Middle frontal gyrus (tissue), 1 donor: ENCODE measurements around the gene TOP2A.
A peak's percentile ranks its signal among the peaks of the same experiment; 100 is the strongest.

Experiments
- DNase-seq: peaks from one replicate; pipeline ENCODE4 v3.0.0-alpha.2; 2015; ENCODE audit warnings: low spot score; ENCODE audit errors: extremely low spot score

The TOP2A gene

GRCh38 chr17:40453881-40454612 is 36.4 kb upstream of the TOP2A start:
- no peak for DNase-seq

DNA sequence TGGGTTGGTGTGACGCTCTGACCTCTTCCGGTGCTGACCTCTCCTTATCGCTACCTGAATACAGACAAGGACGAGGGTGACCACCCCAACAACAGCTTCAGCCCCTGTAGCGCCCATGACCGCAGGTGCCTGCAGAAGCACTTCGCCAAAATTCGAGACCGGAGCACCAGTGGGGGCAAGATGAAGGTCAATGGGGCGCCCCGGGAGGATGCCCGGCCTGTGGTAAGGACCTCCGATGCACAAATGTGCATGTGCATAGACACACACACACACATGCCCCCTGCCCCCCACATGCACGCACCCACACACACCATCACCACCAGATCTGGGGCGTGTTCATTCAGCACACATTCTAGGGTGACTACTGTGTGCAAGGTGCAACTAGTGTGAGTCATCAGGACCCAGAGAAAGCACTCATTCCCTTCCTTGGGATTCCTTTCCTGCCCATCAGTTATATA is 35.3 kb upstream of the TOP2A start:
- DNase-seq: no peak

- no peak for DNase-seq
Measured at GRCh38 chr17:40452216-40452787, 34.6 kb upstream of the TOP2A start.

DNA sequence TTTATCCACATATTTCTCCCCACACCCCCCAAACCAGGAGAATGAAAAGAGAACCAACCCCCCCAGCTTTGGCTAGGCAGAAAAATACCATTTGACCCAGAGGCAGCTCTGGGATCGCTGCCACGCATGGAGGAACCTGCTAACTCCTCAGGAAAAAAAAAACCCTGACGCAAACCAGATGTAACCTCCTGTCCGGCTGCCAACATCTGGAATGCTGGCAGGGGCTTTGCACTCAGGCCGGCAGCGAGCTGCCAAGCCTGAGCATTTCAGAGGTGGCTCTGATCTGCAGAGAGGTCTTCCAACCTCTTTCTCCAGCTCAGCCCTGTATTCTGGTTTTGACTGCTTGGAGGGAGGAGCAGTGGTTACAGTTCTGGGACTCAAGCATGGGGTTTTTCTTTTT is 33.7 kb upstream of the TOP2A start:
- DNase-seq: no peak

DNA sequence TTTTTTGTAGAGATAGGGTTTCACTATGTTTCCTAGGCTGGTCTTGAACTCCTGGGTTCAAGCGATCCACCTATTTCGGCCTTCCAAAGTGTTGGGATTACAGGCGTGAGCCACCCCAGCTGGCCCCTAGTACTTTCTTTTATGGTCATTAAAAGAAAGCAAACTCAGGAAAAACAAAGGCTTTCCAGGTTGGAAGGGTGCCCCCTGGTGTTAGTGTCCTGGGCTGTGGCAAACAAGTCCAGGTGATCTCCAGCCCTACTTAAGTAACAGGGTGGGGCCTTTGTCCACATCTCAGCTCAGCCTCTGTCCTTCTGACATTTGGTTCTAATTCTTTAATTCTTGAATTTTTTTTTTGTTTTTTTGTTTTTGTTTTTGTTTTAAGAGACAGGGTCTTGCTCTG is 32.5 kb upstream of the TOP2A start:
- no peak for DNase-seq

- no peak for DNase-seq
Measured at GRCh38 chr17:40448639-40449261, 31.1 kb upstream of the TOP2A start.

DNA sequence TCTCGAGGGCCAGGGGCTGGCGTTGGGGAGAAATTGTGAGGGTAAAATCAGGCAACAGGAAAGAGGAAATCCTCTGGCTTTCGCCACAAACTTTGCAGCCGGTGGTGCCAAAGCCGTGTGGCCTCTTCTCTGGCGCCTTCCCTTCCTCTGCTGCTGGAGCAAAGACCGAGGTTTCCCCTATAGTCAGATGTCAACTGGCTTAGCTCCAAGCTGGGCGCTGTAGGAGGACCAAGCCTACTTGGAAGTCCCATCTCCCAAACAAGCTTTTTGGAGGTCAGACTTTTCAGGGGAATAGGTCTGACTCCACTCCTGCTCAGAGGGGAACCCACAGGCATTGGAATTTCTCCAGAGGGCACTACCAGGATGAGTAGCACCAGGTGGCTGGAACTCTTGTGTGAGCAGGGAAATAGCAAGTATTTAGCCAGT is 30.5 kb upstream of the TOP2A start:
- no peak for DNase-seq

- DNase-seq: no peak
Measured at GRCh38 chr17:40447806-40448205, 30.1 kb upstream of the TOP2A start.

GRCh38 chr17:40447148-40447644 is 29.5 kb upstream of the TOP2A start:
- DNase-seq: no peak

DNA sequence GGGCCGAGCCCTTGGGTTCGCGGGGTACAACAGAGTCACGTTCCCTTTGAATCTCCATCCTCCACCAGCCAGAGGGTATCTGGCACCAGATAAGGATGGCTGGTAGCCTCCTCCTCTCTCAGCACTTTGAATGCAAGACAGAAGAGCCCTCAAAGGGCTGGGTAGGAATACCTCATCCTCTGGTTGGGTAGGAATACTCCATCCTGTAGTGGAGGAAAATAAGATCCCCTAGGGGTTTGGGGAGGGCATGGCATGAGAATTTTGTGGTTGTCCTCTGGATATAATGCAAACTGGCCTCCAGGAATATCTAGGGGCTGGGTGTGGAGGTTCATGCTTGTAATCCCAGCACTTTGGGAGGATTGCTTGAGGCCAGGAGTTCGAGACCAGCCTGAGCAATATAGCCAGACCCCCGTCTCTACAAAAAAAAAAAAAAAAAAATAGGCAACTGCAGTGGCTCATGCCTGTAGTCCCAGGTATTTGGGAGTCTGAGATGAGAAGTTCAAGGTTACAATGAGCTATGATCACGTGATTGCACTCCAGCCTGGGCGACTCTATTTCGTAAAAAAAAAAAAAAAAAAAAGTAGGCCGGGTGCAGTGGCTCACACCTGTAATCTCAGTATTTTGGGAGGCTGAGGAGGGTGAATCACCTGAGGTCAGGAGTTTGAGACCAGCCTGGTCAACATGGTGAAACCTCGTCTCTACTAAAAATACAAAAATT is 28.2 kb upstream of the TOP2A start:
- no peak for DNase-seq

DNA sequence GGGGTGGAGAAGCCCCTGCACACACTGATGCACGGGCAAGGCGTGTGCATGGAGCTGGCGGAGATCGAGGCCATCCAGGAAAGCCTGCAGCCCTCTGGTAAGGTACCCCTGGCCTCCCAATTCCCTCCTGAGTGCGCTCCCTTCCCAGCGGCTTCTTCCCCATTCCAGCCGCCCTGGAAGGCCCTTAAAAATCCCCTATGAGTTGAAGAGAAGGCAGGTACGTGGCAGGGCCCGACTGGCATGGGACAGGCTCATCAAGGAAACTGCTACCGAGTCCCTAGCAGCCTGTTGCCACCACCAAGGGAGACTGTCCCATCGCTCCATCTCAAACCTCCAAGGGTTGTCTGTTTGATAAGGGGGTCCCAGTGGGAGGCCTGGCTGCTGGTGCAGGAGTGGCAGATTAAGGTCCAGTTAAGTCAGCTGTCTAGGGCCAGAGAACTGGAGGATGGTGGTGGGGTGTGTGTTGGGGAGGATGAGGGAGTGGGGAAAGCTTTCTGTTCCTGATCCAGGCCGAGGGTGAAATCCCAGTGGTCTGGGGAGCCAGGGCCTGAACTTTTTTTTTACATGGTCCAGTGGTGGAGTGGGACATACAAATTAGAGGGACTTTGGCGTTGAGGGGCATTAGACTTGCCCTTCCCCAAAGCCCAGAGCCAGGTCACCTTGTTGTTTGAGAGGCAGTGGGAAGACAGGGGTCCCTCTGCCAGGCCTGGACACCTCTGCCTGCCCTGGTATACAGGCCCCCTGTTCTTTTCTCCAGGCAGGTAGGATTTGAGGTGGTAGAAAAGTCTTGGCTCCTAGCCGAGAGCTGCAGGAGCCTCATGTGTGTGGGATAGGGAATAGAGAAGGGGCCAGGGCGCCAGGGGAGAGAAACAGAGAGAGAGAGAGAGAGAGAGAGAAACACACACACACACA is 26.5 kb upstream of the TOP2A start:
- no peak for DNase-seq

DNA sequence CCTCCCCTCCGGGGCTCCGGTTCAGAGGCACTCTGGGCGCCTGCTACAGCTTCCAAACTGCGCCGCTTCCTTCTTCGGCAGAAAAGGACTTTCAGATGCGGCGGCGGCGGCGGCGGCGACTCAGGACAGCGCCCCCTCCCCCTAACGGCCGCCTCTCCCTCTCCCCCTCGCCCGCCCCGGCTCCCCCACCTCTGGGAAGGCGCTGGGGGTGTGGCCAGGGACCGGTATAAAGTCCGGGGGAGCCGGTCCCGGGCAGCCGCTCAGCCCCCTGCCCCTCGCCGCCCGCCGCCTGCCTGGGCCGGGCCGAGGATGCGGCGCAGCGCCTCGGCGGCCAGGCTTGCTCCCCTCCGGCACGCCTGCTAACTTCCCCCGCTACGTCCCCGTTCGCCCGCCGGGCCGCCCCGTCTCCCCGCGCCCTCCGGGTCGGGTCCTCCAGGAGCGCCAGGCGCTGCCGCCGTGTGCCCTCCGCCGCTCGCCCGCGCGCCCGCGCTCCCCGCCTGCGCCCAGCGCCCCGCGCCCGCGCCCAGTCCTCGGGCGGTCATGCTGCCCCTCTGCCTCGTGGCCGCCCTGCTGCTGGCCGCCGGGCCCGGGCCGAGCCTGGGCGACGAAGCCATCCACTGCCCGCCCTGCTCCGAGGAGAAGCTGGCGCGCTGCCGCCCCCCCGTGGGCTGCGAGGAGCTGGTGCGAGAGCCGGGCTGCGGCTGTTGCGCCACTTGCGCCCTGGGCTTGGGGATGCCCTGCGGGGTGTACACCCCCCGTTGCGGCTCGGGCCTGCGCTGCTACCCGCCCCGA is 25.7 kb upstream of the TOP2A start, which contains the start of gene IGFBP4:
TSS of gene IGFBP4 (plus strand) at position 255 of the 792 bp plus-strand sequence. CDS start at position 541, 286 bp downstream.
- peak; percentile 39 for DNase-seq

- DNase-seq: no peak
Measured at GRCh38 chr17:40442392-40443195, 24.9 kb upstream of the TOP2A start.

- DNase-seq: no peak
Measured at GRCh38 chr17:40440166-40440565, 22.5 kb upstream of the TOP2A start.

GRCh38 chr17:40437095-40437732 is 19.5 kb upstream of the TOP2A start:
- DNase-seq: no peak

GRCh38 chr17:40436636-40437035 is 18.9 kb upstream of the TOP2A start:
- DNase-seq: no peak

DNA sequence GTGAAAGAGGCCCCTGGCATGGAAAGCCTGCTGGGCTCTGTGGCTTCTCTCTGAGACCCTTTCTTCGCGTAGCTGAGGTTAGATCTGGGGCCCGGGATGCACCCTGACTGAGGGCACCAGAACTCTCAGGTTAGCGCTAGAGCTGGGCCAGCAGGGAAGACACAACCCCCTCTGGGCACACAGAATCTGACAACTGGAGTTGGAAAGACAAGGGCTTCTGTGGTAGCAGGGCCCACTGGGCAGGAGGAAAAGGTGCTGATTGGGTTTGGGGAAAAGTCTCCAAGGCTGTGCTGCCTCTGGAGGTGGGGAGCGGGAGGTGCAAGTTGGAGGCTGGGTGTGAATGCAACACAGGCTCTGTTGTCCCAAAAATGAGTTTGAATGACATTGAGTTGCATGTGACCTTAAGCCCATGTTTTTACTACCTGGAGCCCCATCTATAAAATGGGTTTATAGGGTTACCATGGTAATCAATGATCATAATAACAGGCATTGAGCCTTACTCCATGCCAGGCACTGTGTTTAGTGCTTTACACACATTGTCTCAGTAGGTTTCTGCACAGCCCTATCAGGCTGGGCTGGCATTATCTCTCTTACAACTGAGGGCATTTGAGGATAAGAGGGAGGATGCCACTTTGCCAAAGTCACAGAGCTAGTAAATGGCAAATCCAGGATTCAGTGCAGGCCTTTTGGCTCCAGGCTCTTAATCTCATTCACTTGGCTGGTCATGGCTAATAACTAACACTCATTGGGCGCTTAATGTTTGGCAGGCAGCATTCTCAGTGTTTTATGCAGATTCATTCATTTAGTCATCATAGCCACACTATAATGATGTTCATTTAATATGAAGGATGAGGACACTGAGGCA is 16.1 kb upstream of the TOP2A start:
- no peak for DNase-seq
